Central memory CD8-positive, alpha-beta T cell (primary cell): Measurements from ENCODE around the gene PAK6.

Experiments used
- ATAC-seq: fragments of 150-1000 bp; cut with Tn5 transposase; replicated peaks from 2 replicates; pipeline ENCODE4 v1.10.0; 2022; ENCODE audit warnings: mild to moderate bottlenecking, moderate FRiP score, moderate number of reproducible peaks; ENCODE audit not compliant: poor library complexity, severe bottlenecking; ENCODE audit errors: extremely low read depth
- DNase-seq, 2 donors: peaks; one replicate each; pipeline ENCODE4 v3.0.0; 2021; ENCODE audit warnings: low spot score in 2 of 2
- H3K27ac Mint-ChIP-seq: one replicate; pipeline ENCODE4 v1.8.0; 2022; ENCODE audit warnings: low read depth, mild to moderate bottlenecking, moderate library complexity, mixed read lengths
- H3K27me3 Mint-ChIP-seq: one replicate; pipeline ENCODE4 v1.8.0; 2022; ENCODE audit warnings: mixed read lengths
- H3K36me3 Mint-ChIP-seq: one replicate; pipeline ENCODE4 v1.8.0; 2022; ENCODE audit warnings: mild to moderate bottlenecking, moderate library complexity, mixed read lengths; ENCODE audit not compliant: insufficient read depth
- H3K4me1 Mint-ChIP-seq: one replicate; pipeline ENCODE4 v1.8.0; 2022; ENCODE audit warnings: mixed read lengths
- H3K4me3 Mint-ChIP-seq: one replicate; pipeline ENCODE4 v1.8.0; 2022; ENCODE audit warnings: mild to moderate bottlenecking, moderate library complexity, mixed read lengths
- H3K9me3 Mint-ChIP-seq: one replicate; pipeline ENCODE4 v1.8.0; 2022; ENCODE audit warnings: mixed read lengths

PAK6 gene

DNA sequence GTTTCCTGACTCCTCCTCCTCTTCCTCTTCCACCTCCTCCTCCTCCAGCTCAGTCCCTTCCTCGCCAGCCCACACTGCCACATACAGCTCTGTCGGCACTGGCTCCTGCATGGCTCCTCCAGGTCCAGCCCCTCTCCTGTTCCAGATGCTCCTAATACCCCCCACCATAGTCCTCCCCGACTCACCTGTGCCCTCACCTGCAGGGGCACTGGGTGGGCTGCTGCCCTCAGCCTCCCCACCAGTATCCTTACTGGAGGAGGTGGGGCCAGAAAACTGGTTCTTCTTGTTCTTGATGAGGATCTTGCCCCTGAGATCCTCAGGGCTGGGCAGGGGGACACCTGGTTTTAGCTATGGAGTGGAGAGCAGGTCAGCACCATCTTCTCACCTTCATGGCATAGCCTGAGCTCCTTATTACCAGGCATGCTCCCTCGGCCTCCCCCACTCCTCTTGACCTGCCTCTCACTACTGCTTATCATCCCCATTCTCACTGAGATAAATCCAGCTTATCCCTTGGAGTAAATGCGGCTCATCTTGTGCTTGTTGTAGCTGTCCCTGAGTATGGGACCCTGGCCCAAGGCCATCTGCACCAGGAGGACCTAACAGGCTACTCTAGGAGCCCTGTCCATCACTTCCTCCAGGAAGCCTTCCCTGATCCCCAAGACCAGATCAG is 57.8 kb downstream of the PAK6 start:
- Mint-ChIP-seq H3K36me3 (peaks cover 33% of the 10 kb centered on the region), H3K4me1 (peaks cover 5% of the 10 kb centered on the region), H3K27me3 (no peaks in the 10 kb centered on the region), H3K9me3 (no peaks in the 10 kb centered on the region), H3K4me3 (no peak overlapping the region), H3K27ac (no peak overlapping the region)
- ATAC-seq (no peak), DNase-seq (no peak)

DNA sequence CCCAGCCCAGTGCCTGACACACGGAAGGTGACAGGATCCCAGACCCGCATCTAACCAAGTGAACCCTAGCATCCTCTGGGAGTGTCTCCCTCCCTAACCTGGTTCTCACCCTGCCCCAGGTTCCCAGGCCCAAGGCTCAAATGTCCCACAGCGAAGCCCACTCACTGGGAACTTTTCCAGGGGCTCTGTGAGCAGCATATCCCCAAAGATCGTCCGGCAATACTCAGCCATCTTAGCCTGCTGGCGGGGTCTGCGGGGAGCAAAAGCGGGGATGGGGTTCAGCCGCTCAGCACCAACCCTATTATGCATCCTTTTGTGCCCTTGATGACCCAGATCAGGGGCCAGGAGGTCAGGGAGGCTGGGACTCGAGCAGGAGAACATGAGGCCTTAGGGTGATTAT is 58.5 kb downstream of the PAK6 start:
- peaks cover 5% of the 10 kb centered on the region for H3K4me1 Mint-ChIP-seq
- no peak for DNase-seq
- H3K27ac Mint-ChIP-seq: peak overlapping the region; percentile 15

DNA sequence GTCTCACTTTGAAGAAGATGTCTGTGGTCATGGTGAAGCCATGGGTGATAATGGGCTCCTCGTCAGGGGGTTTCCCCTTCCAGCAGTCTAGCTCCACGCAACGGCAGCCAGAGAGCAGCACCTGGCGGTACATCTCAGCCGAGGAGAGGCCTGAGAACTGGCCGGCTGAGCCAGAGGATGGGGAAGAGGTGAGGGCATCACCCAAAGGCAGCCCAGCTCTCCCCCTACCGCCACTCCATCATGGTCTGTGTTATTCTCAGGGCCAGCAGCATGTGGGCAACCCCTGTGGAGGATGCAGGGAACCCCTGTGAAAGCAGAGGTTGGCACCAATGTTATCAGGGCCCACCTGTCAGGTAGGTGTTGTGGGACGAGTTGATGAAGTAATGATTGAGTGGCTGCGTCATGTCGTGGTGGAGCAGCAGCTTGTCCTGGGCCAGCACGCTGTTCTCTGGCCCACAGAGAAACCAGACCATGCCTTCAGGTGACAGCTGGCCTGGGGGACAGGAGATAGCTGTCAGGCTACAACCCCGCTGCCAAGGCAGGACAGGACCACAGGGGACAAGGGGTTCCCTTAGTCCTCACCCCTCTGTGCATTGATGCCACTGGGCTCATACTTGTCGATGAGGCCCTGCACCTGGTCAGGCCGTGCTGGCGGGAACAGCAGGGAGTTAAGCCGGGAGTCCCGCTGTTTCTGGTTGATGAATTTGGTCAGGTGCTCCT is 59.5 kb downstream of the PAK6 start:
- H3K9me3 Mint-ChIP-seq: no peaks in the 10 kb centered on the region
- H3K4me1 Mint-ChIP-seq: peaks cover 6% of the 10 kb centered on the region
- H3K27me3 Mint-ChIP-seq: no peaks in the 10 kb centered on the region
- no peak for ATAC-seq
- no peak overlapping the region for H3K27ac Mint-ChIP-seq
- H3K4me3 Mint-ChIP-seq: no peak overlapping the region
- H3K36me3 Mint-ChIP-seq: peaks cover 40% of the 10 kb centered on the region
- no peak for DNase-seq

More for the DNA sequence above, 58.5 kb downstream of the PAK6 start:
- ATAC-seq: no peak
- no peaks in the 10 kb centered on the region for H3K27me3 Mint-ChIP-seq
- no peaks in the 10 kb centered on the region for H3K9me3 Mint-ChIP-seq
- no peak overlapping the region for H3K4me3 Mint-ChIP-seq
- H3K36me3 Mint-ChIP-seq: peaks cover 35% of the 10 kb centered on the region

DNA sequence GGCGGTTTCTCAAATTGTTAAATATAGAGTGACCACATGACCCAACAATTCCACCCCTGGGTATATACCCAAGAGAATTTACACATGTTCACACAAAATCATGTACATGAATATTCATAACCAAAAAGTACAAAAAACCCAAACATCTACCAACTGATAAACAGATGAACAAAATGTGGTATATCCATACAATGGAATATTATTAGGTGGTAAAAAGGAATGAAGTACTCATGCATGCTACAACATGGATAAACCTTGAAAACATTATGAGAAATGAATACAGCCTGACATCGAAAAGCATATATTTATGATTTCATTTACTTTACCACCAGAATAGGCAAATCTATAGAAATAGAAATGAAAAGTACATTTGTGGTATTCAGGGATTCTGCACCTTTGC is 61.5 kb downstream of the PAK6 start:
- no peak for ATAC-seq
- H3K27ac Mint-ChIP-seq: no peak overlapping the region
- no peak overlapping the region for H3K4me3 Mint-ChIP-seq
- no peaks in the 10 kb centered on the region for H3K9me3 Mint-ChIP-seq
- H3K27me3 Mint-ChIP-seq: no peaks in the 10 kb centered on the region
- peaks cover 26% of the 10 kb centered on the region for H3K4me1 Mint-ChIP-seq
- H3K36me3 Mint-ChIP-seq: peaks cover 37% of the 10 kb centered on the region
- no peak for DNase-seq

DNA sequence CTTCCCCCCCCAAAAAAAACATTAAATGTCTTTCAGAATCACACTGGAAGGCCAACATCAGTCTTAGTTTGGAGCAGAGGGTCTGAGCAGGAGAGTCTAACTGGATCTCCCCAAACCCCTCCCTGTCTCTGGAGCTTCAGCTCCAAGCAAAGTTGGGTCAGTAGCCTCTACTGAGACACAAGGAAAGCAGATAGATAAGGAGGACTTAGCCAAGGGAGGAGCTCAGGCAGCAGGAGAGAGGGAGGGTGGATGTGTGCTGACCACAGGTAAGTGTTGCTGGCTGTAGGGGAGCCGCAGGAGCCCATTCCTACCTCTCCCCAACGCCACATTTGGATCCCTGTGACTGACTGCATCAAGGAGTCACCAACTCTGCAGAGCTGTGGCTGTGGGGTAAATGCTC is 61.9 kb downstream of the PAK6 start:
- H3K4me3 Mint-ChIP-seq: no peak overlapping the region
- no peaks in the 10 kb centered on the region for H3K9me3 Mint-ChIP-seq
- H3K4me1 Mint-ChIP-seq: peaks cover 29% of the 10 kb centered on the region
- ATAC-seq (no peak), DNase-seq (no peak)
- H3K27ac Mint-ChIP-seq: no peak overlapping the region
- H3K36me3 Mint-ChIP-seq: peaks cover 37% of the 10 kb centered on the region
- no peaks in the 10 kb centered on the region for H3K27me3 Mint-ChIP-seq

DNA sequence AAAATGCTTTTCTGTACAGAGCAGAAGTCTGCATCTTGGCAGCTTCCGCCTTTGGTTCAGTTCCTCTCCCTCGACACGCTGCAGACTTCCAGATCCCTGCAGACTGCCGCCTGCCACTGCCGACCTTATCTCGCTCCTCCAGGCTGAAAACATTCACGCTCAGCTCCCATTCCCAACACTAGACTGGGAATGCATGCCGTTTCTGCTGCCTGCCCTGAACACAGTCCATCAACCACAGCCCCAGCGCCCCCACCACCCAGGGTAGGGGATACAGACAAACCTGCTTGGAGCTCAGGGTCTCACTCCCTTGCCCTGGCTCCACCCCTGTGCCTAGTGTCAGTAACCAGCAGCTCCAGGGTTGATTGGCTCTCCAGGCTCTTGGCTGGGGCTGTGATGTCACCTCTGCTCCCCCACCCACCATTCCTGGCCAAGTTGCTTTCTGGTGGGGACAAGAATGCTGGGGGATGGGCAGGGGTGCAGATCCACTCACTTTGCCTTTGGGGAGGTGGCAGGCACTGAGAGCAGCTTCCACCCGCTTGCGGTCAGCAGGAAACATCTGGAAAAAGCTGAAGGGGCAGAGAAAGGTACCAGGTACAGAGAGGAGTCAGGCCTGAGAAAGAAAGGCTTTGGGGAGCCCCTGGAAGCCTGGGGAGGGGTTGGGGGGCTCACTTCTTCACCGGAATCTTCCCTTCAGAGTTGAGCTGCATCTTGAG is 62.8 kb downstream of the PAK6 start:
- H3K4me1 Mint-ChIP-seq: peaks cover 37% of the 10 kb centered on the region
- no peak overlapping the region for H3K27ac Mint-ChIP-seq
- H3K9me3 Mint-ChIP-seq: no peaks in the 10 kb centered on the region
- H3K36me3 Mint-ChIP-seq: peaks cover 37% of the 10 kb centered on the region
- H3K27me3 Mint-ChIP-seq: no peaks in the 10 kb centered on the region
- no peak for ATAC-seq
- H3K4me3 Mint-ChIP-seq: no peak overlapping the region
- DNase-seq: no peak

DNA sequence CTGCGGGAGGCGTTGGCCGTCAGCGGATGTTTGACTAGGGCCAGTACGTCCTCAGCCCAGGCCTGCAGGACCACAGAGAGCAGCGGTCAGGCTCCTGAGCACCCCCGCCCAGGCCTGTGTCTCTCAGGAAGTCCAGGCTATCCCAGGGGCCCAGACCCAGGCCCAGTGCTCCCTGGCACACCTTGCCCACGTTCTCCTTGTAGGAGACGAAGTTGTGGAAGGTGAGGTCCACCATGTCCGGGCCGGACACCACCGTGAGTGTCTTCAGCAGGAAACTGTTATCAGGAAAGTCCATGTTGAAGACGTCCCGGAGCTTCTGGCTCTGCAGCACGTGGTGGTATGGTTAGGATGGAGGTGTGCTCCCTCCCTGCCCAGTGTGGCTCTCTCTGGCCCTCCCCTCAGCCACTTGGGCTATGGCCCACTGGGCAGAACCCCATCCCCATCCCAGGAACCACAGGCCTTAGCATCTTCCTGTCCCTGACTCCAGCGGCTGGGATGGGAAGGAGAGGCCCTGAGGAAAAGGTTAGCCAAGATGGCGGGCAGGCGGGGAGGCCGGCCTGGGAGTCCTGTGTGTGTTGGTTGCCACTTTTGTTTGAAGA is 63.5 kb downstream of the PAK6 start:
- no peak overlapping the region for H3K27ac Mint-ChIP-seq
- H3K36me3 Mint-ChIP-seq: peaks cover 34% of the 10 kb centered on the region

DNA sequence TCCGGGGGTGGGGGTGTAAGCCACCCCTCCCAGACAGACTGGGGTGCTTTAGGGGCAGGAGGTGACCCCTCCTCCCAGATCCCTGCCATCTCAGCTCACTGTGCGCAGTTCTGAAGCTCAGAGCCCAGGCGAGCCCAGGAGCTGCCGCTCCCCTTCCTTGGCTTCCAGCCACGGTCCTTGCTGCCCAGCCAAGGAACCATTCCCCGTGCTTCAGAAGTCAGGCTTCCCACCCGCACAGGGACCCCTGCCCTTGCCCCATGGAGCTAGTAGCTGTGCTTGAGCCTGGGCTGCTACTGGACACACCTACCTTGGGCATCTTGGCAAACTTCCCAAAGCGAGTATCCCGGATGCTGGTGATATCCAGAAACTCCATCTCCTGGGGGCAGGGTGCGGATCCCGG is 64.1 kb downstream of the PAK6 start:
- peaks cover 42% of the 10 kb centered on the region for H3K4me1 Mint-ChIP-seq
- DNase-seq (no peak), ATAC-seq (no peak)
- peaks cover 33% of the 10 kb centered on the region for H3K36me3 Mint-ChIP-seq
- no peaks in the 10 kb centered on the region for H3K9me3 Mint-ChIP-seq
- H3K27ac Mint-ChIP-seq: no peak overlapping the region
- no peak overlapping the region for H3K4me3 Mint-ChIP-seq
- no peaks in the 10 kb centered on the region for H3K27me3 Mint-ChIP-seq

More for the DNA sequence above, 63.5 kb downstream of the PAK6 start:
- no peaks in the 10 kb centered on the region for H3K27me3 Mint-ChIP-seq
- no peak overlapping the region for H3K4me3 Mint-ChIP-seq
- no peaks in the 10 kb centered on the region for H3K9me3 Mint-ChIP-seq
- DNase-seq (no peak), ATAC-seq (no peak)
- peaks cover 42% of the 10 kb centered on the region for H3K4me1 Mint-ChIP-seq

DNA sequence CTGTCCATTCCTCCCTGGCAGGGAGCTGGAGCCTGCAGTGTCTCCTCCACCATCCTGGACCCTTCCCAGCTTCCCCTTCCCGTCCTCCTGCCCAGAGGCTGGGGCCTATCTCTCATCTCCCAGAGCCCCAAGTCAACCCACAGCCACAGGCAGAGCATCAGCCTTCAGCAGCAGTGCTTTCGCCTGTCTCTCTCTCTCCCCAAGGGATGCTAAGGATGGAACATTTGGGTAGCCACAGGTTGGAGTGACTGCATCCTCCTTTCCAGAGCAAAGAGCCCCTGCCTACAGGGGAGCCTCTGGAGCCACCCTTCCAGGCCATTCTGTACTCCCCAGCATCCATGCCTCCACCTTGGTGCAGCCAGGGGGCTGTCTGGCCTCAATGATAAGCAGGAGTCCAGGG is 64.7 kb downstream of the PAK6 start:
- Mint-ChIP-seq H3K36me3 (peaks cover 35% of the 10 kb centered on the region), H3K9me3 (no peaks in the 10 kb centered on the region), H3K27me3 (no peaks in the 10 kb centered on the region), H3K4me3 (no peak overlapping the region), H3K4me1 (peaks cover 45% of the 10 kb centered on the region), H3K27ac (no peak overlapping the region)
- DNase-seq (no peak), ATAC-seq (no peak)

DNA sequence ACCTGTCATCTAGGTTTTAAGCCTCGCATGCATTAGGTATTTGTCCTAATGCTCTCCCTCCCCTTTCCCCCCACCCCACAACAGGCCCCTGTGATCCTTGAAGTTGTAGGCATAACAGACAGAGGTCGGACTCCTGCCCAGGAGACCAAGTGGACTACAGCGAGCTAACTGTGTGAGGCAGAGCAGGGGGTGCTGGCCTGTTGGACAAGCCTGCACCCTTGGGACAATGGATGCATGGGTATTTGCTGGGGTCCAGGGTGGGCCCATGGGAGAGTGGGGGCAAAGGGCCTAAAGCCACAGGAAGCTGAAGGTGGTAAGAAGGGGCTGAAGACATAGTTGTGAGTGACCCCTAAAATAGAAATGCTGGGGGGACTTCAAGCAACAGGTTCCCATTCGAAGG is 66.4 kb downstream of the PAK6 start:
- H3K4me1 Mint-ChIP-seq: peaks cover 60% of the 10 kb centered on the region
- peak overlapping the region; percentile 95 for H3K4me3 Mint-ChIP-seq
- peaks cover 31% of the 10 kb centered on the region for H3K36me3 Mint-ChIP-seq
- DNase-seq: no peak
- ATAC-seq: no peak
- H3K27me3 Mint-ChIP-seq: no peaks in the 10 kb centered on the region
- no peaks in the 10 kb centered on the region for H3K9me3 Mint-ChIP-seq
- H3K27ac Mint-ChIP-seq: no peak overlapping the region

DNA sequence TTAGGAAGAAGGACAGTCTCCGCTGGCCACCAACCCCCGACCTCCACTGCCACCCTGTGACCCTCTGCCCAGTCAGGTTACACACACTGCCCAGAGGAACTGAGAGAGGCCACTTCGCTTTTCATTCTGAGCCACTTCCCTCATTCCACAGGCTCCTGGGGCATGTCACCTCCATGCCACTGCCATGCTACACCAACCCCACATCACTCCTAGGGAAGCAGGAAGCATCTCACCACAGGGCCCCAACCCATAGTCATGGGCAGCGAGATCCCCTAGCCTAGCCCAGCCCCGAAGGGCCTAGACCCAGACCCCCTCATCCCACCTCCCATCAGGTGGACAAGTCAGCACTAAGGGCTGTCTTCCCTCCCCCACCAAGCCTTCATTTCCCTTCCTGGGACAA is 67.5 kb downstream of the PAK6 start:
- Mint-ChIP-seq H3K27ac (peak overlapping the region; percentile 74), H3K27me3 (no peaks in the 10 kb centered on the region), H3K36me3 (peaks cover 22% of the 10 kb centered on the region), H3K4me1 (peaks cover 60% of the 10 kb centered on the region), H3K4me3 (peak overlapping the region; percentile 95), H3K9me3 (no peaks in the 10 kb centered on the region)
- ATAC-seq: no peak
- DNase-seq: no peak

DNA sequence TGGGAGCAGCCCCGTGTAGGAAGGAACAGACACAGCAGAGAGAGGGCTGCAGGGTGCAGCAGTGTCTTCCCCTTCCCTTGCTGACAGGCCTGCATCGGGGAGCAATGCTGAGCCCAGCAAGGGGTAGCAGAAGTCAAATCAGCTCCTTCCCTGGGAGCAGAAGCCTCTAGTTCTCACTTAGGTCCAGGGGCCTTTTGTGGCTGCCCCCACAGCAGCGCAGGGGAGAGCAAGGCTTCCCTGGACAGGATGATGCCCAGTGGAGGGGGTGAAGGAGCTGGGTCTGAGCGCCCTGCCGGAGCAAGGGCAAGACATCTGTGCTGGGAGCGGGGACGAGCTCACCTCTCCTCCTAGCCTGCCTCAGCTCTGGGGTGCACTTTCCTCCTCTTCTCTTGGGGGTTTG is 68.0 kb downstream of the PAK6 start:
- H3K4me3 Mint-ChIP-seq: peak overlapping the region; percentile 95
- peaks cover 62% of the 10 kb centered on the region for H3K4me1 Mint-ChIP-seq
- H3K27ac Mint-ChIP-seq: peak overlapping the region; percentile 74
- H3K36me3 Mint-ChIP-seq: peaks cover 22% of the 10 kb centered on the region
- H3K27me3 Mint-ChIP-seq: no peaks in the 10 kb centered on the region
- H3K9me3 Mint-ChIP-seq: no peaks in the 10 kb centered on the region
- DNase-seq (no peak), ATAC-seq (no peak)
